OCI-LY1 (cell line): Measurements from ENCODE around the gene MCUR1.
A peak's percentile ranks its signal among the peaks of the same experiment; 100 is the strongest.

Experiments used
- H2AFZ ChIP-seq: fragments of 200-600 bp; sonication (generic), shearing (Covaris generic); 2 replicates; pipeline ENCODE4 v1.6.0; 2014; ENCODE audit warnings: antibody characterized with exemption, mild to moderate bottlenecking, low read length
- H3F3A ChIP-seq: fragments of 200-600 bp; sonication (generic), shearing (Covaris generic); 2 replicates; pipeline ENCODE4 v1.6.0; 2014; ENCODE audit warnings: mild to moderate bottlenecking, antibody characterized with exemption, low read length, moderate library complexity; ENCODE audit not compliant: insufficient read depth
- H3K27ac ChIP-seq: fragments of 200-600 bp; sonication (generic); 2 replicates; pipeline ENCODE4 v1.5.1; 2014; ENCODE audit warnings: low read length, mixed run types, mild to moderate bottlenecking, low read depth; ENCODE audit not compliant: poor library complexity, severe bottlenecking
- H3K27me3 ChIP-seq: fragments of 200-600 bp; sonication (generic); 2 replicates; pipeline ENCODE4 v1.6.0; 2014; ENCODE audit warnings: antibody characterized with exemption, mild to moderate bottlenecking, low read length, moderate library complexity; ENCODE audit not compliant: insufficient read depth
- H3K36me3 ChIP-seq: fragments of 200-600 bp; sonication (generic); 2 replicates; pipeline ENCODE4 v1.6.1; 2014; ENCODE audit warnings: mild to moderate bottlenecking, antibody characterized with exemption, low read length, moderate library complexity, mixed read lengths; ENCODE audit not compliant: insufficient read depth
- H3K4me1 ChIP-seq: fragments of 200-600 bp; sonication (generic); 2 replicates; pipeline ENCODE4 v1.5.1; 2014; ENCODE audit warnings: mild to moderate bottlenecking, low read length, moderate library complexity; ENCODE audit not compliant: insufficient read depth, severe bottlenecking
- H3K4me2 ChIP-seq: fragments of 200-600 bp; sonication (generic), shearing (Covaris generic); 2 replicates; pipeline ENCODE4 v1.6.1; 2014; ENCODE audit warnings: low read length
- H3K4me3 ChIP-seq: fragments of 200-600 bp; sonication (generic); 2 replicates; pipeline ENCODE4 v1.5.1; 2014; ENCODE audit warnings: low read length, low read depth, mild to moderate bottlenecking, mixed read lengths; ENCODE audit not compliant: poor library complexity, severe bottlenecking
- H3K79me2 ChIP-seq: fragments of 200-600 bp; shearing (Covaris generic); 2 replicates; pipeline ENCODE4 v1.6.1; 2016; ENCODE audit warnings: mixed run types, low read length, mixed read lengths; ENCODE audit not compliant: insufficient read depth
- H3K9ac ChIP-seq: fragments of 200-600 bp; sonication (generic), shearing (Covaris generic); 2 replicates; pipeline ENCODE4 v1.6.1; 2014; ENCODE audit warnings: mild to moderate bottlenecking, low read length, mixed read lengths
- H3K9me2 ChIP-seq: fragments of 200-600 bp; sonication (generic), shearing (Covaris generic); 2 replicates; pipeline ENCODE4 v1.6.1; 2014; ENCODE audit warnings: low read depth, mild to moderate bottlenecking, low read length, mixed read lengths
- H3K9me3 ChIP-seq: fragments of 200-600 bp; shearing (Covaris generic); 2 replicates; pipeline ENCODE4 v1.6.1; 2014; ENCODE audit warnings: low read length, mixed read lengths
- H4K20me1 ChIP-seq: fragments of 200-600 bp; sonication (generic), shearing (Covaris generic); 2 replicates; pipeline ENCODE4 v1.6.0; 2016; ENCODE audit warnings: mild to moderate bottlenecking, low read length; ENCODE audit not compliant: insufficient read depth
- EZH2 ChIP-seq: fragments of 200-600 bp; sonication (generic), shearing (Covaris generic); IDR thresholded peaks from 2 replicates; pipeline ENCODE4 v1.8.0; 2017; ENCODE audit warnings: borderline replicate concordance, mixed run types, mild to moderate bottlenecking, antibody characterized with exemption, low read length, moderate library complexity, mixed read lengths
- TF ChIP-seq, protein P1 (sequence below): fragments of 200-600 bp; sonication (generic), shearing (Covaris generic); IDR thresholded peaks from 2 replicates; pipeline ENCODE4 v1.5.1; 2017; ENCODE audit warnings: mild to moderate bottlenecking, antibody characterized with exemption, low read length, moderate library complexity, mixed read lengths

Gene MCUR1

DNA sequence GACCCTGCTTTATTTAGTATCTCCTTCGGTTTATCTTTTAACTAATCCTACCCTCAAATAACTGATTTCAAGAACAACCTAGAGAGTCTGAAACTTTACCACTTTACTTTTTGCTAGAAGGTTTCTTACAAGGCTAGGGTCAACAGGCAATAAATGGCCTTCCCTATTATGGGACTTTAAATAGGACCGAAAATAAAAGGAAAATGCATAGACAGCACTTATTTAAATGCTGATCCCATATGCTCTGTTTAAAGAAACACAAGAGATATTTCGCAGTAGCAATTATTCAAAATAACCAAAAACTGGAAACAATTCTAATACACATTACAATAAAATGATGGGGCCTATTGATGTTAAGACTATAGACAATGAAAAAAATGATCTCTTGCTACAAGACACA lies 13.7 kb downstream of the MCUR1 start:
- no peaks in the 10 kb centered on the region for H3K27me3 ChIP-seq
- no peak overlapping the region for H3K27ac ChIP-seq
- no peaks in the 10 kb centered on the region for H3K79me2 ChIP-seq
- H3K36me3 ChIP-seq, result peaks cover 55% of the 10 kb centered on the region
- H3K4me3 ChIP-seq, result no peak overlapping the region
- no peak overlapping the region for H3K9ac ChIP-seq
- no peak overlapping the region for H2AFZ ChIP-seq
- no peaks in the 10 kb centered on the region for H4K20me1 ChIP-seq
- no peak overlapping the region for H3K4me2 ChIP-seq
- TF ChIP-seq EZH2, result no peak
- TF ChIP-seq, protein P1, sequence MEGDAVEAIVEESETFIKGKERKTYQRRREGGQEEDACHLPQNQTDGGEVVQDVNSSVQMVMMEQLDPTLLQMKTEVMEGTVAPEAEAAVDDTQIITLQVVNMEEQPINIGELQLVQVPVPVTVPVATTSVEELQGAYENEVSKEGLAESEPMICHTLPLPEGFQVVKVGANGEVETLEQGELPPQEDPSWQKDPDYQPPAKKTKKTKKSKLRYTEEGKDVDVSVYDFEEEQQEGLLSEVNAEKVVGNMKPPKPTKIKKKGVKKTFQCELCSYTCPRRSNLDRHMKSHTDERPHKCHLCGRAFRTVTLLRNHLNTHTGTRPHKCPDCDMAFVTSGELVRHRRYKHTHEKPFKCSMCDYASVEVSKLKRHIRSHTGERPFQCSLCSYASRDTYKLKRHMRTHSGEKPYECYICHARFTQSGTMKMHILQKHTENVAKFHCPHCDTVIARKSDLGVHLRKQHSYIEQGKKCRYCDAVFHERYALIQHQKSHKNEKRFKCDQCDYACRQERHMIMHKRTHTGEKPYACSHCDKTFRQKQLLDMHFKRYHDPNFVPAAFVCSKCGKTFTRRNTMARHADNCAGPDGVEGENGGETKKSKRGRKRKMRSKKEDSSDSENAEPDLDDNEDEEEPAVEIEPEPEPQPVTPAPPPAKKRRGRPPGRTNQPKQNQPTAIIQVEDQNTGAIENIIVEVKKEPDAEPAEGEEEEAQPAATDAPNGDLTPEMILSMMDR, result no peak
- no peaks in the 10 kb centered on the region for H3K4me1 ChIP-seq
- H3F3A ChIP-seq, result no peaks in the 10 kb centered on the region
- H3K9me2 ChIP-seq, result no peaks in the 10 kb centered on the region
- H3K9me3 ChIP-seq, result no peaks in the 10 kb centered on the region

DNA sequence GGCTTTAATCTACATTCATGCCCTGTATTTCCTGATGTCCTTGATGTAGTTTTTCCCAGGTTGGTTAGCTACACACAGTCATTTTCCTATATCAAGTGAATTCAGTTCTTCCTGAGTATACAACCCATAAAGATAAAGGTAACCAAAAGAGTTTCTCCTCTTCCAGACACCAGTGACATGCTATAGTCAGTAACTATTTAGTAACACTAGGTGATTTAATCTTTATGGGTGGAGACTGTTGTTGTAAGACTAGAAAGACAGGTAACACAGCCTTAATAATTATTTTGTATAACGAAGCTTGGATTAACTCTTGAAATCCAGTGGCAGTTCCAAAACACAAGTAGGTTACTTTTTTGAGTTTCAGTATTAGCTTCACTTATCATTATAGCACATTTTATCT lies 17.6 kb downstream of the MCUR1 start:
- no peaks in the 10 kb centered on the region for H3K27me3 ChIP-seq
- no peak overlapping the region for H3K4me3 ChIP-seq
- no peaks in the 10 kb centered on the region for H3F3A ChIP-seq
- no peak overlapping the region for H3K4me2 ChIP-seq
- no peaks in the 10 kb centered on the region for H3K4me1 ChIP-seq
- no peak overlapping the region for H3K27ac ChIP-seq
- TF ChIP-seq, protein P1, result no peak
- TF ChIP-seq EZH2, result no peak
- H3K79me2 ChIP-seq, result no peaks in the 10 kb centered on the region
- H4K20me1 ChIP-seq, result no peaks in the 10 kb centered on the region
- no peak overlapping the region for H3K9ac ChIP-seq
- no peaks in the 10 kb centered on the region for H3K9me2 ChIP-seq
- H3K9me3 ChIP-seq, result no peaks in the 10 kb centered on the region
- no peak overlapping the region for H2AFZ ChIP-seq
- peaks cover 46% of the 10 kb centered on the region for H3K36me3 ChIP-seq

- TF ChIP-seq EZH2, result no peak
- TF ChIP-seq, protein P1, result peak; percentile 93
- H2AFZ ChIP-seq, result no peak overlapping the region
- no peaks in the 10 kb centered on the region for H4K20me1 ChIP-seq
- H3K9ac ChIP-seq, result no peak overlapping the region
- H3K4me1 ChIP-seq, result no peaks in the 10 kb centered on the region
- H3K9me3 ChIP-seq, result no peaks in the 10 kb centered on the region
- no peaks in the 10 kb centered on the region for H3K27me3 ChIP-seq
- peaks cover 36% of the 10 kb centered on the region for H3K36me3 ChIP-seq
- no peak overlapping the region for H3K4me3 ChIP-seq
- no peaks in the 10 kb centered on the region for H3K9me2 ChIP-seq
- no peaks in the 10 kb centered on the region for H3F3A ChIP-seq
- H3K79me2 ChIP-seq, result no peaks in the 10 kb centered on the region
- no peak overlapping the region for H3K27ac ChIP-seq
- H3K4me2 ChIP-seq, result no peak overlapping the region
Observed at GRCh38 chr6:13795041-13795750, 19.2 kb downstream of the MCUR1 start.
